Measurements from ENCODE around the gene CHST15. TPM values are rescaled to one million over a fixed set of nuclear protein-coding genes. Genes with fewer than 3 reads are reported as not detected.

The CHST15 gene
- total and polyA plus RNA-seq, 4 donors, result 4.5 to 43.8 (median 25.0) TPM

Other genes starting within 250 kb of the CHST15 start
- 100 to 1,000 TPM; 116 to 169 TPM for gene CPXM2, start 201.8 kb downstream of the CHST15 start, total RNA-seq
- 100 to 1,000 TPM in 1 of 2 donors, 10 to 100 TPM in 1; 43.8 to 103 TPM for gene CPXM2, start 201.8 kb downstream of the CHST15 start, polyA plus RNA-seq